HG02678 (cell line): ENCODE data around the gene BEX3.

Source experiments
- ATAC-seq: cut with Tn5 transposase; IDR thresholded peaks from one replicate; pipeline ENCODE4 v1.9.1; 2021; ENCODE audit warnings: mild to moderate bottlenecking, moderate library complexity; ENCODE audit not compliant: unreplicated experiment

The BEX3 gene

DNA sequence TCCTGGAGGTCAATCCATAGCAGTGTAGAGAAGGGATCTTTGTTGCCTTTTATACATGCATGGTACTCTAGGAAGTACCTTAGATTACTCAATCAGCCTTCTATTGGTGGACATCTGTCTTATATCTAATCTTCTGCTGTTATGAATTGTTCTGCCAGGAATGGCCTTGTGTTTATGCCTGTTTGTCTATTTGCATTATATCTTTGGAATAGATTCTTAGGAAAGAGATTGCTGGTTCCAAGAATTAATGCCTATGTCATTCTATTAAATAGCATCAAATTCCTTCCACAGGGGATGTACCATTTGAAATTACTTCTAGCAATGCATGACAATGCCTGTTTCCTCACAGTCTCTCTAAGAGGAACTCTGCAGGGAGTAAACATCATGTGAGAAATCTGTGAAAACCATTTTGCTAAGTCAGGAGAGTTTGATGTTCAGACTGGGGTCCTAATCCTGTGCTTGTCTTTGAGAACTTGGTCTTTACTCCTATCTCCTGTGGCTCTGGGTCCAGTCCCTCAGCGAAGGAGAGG, 42.5 kb downstream of the BEX3 start:
- ATAC-seq, result no peak

DNA sequence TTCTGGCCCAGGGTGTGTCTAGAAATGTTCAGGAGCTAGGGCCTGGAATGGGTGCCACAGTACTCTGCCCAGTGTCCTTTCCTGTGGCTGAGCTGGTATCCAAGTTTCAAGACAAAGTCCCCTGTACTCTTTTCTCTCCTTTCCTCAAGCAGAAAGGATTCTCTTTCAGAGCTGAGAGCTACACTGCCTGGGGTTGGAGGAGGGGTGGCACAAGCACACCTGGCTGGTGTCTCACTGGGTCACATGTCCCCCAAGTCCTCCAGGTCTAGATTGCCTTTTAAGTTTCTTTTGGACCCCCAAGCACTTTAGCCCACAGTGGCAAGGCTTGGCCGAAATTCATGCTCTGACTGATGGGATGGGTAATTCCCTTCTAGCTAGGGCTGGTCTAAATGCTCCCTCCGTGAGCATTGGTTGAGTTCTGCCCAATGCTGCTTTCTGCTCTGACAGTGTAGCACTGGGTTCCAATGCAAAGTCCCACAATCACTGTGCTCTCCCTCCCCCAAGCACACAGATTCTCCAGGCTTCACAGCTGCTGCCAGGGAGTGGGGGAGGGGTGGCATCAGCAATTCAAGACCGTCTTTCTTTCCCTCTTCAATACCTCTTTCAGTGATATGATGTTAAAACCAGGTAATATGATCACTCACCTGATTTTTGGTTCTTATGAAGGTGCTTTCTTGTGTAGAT, 47.8 kb downstream of the BEX3 start:
- no peak for ATAC-seq
